H7 (cell line): Measurements from ENCODE around the gene ADA. TPM values are rescaled to one million over a fixed set of nuclear protein-coding genes. Genes with fewer than 3 reads are reported as not detected.
A peak's percentile ranks its signal among the peaks of the same experiment; 100 is the strongest.

Experiments used
- DNase-seq: peaks from one replicate; pipeline ENCODE4 v3.0.0; 2012
- H3K27me3 ChIP-seq: 2 replicates; pipeline ENCODE4 v1.6.0; 2011; ENCODE audit warnings: mild to moderate bottlenecking, low read length; ENCODE audit not compliant: control insufficient read depth, insufficient read depth
- H3K36me3 ChIP-seq: replicated peaks from 2 replicates; pipeline ENCODE4 v1.5.1; 2011; ENCODE audit warnings: low read length; ENCODE audit not compliant: control insufficient read depth, insufficient read depth
- H3K4me3 ChIP-seq: 2 replicates; pipeline ENCODE4 v1.5.1; 2011; ENCODE audit warnings: low read depth, mild to moderate bottlenecking, control low read depth, low read length, moderate library complexity; ENCODE audit not compliant: insufficient read depth
- total RNA-seq: library from RNA; depleted of rRNA; stranded (reverse); fragments of >200 nt; shearing (Covaris generic); gene quantifications from 2 replicates; pipeline ENCODE4 v1.2.3, GENCODE V29; 2014

Gene ADA
- total RNA-seq, 1 experiment from 2014 or later, result 14.9 TPM

DNA sequence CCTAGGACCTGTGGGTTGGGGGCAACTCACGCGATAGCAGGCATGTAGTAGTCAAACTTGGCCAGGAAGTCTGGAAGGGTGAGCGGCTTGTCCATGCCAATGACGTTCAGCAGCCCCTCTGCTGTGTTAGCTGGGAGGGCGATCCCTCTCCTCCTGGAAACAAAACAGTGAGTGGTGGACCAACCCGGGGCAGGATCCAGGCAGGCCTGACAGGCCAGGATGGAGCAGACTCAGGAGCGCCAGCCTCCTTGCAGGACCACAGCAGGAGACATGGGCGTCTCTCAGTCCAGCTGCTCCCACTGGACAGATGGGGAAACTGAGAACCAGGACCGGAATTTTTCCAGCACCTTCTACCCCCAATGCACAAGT, 22.5 kb downstream of the ADA start:
- Histone ChIP-seq H3K36me3 (no peaks in the 10 kb centered on the region; the same call in none of the 2 replicates), H3K4me3 (no peak overlapping the region), H3K27me3 (no peaks in the 10 kb centered on the region; the same call in 1 of the 2 replicates)
- no peak for DNase-seq

DNA sequence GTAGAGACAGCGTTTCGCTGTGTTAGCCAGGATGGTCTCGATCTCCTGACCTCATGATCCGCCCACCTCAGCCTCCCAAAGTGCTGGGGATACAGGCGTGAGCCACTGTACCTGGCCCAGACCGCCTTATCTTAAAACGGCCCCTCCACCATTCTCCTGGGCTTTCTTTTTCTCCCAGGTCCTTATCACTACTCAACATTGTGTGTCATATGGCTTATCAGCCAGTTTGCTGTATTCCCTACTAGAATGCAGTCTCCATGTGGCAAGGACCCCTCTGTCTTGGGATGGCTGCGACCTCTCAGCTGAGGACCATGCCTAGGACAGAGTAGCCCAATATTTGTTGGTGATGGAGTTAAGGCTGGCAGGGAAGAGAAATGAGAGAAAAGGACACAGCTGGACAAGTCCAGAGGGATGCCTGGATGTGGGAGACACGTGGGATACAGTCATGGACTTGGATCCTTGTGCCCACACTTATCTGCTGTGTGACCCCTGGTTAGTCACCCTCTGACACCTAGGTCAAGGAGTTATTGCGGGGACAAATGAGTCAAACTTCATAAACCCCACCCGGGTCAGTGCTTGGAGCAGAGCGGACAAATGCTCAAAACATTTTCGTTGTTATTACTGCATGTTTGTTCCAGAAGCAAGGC, 24.0 kb downstream of the ADA start:
- no peak for DNase-seq
- H3K36me3 ChIP-seq, result no peaks in the 10 kb centered on the region; the same call in none of the 2 replicates
- H3K27me3 ChIP-seq, result no peaks in the 10 kb centered on the region; the same call in 1 of the 2 replicates
- no peak overlapping the region for H3K4me3 ChIP-seq

- H3K4me3 ChIP-seq, result no peak overlapping the region
- H3K36me3 ChIP-seq, result no peaks in the 10 kb centered on the region; the same call in none of the 2 replicates
- no peak for DNase-seq
- H3K27me3 ChIP-seq, result peaks cover 2% of the 10 kb centered on the region; the same call in 1 of the 2 replicates
These were observed 25.2 kb downstream of the ADA start for GRCh38 chr20:44626278-44626677.

DNA sequence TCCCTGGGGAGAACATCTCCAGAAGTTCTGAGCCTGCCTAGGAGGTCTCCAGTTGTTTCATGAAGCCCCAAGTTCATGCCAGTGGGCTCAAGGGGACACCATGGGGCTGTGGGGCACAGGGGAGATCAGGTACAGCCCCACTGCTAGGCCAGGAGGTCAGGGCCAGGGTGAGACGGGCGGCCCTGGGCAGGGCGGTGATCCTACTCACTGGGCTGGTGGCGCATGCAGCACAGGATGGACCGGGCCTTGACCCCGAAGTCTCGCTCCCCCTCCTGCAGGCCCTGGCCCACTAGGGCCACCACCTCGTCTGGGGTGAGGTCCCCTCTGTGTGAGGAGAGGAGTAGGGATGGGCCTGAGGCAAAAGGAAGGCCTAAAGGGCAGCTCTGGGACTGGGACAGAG, 26.1 kb downstream of the ADA start:
- H3K36me3 ChIP-seq, result peaks cover 2% of the 10 kb centered on the region
- no peak for DNase-seq
- peaks cover 7% of the 10 kb centered on the region for H3K27me3 ChIP-seq
- no peak overlapping the region for H3K4me3 ChIP-seq

- DNase-seq, result no peak
- Histone ChIP-seq H3K36me3 (peaks cover 3% of the 10 kb centered on the region), H3K4me3 (no peak overlapping the region), H3K27me3 (peaks cover 10% of the 10 kb centered on the region)
These were observed 26.7 kb downstream of the ADA start for GRCh38 chr20:44624743-44625271.

DNA sequence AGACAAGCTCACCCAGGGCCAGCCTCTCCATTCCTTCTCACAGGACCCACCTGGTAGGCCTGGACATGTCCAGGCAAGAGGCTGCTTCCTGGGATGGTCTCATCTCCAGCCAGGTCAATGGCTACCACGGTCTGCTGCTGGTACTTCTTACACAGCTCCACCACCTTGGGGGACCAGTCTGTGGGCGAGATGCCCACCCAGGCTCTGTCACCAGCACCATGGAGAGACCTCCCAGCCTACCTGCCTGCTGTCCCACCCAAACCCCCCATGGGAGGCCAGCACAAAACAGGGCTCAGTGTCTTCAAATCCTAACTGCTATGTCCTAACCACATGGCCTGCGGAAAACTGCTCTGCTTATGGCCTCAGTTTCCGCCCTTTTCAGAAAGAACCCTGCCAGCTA, 27.3 kb downstream of the ADA start:
- no peak for DNase-seq
- peaks cover 14% of the 10 kb centered on the region for H3K27me3 ChIP-seq
- H3K36me3 ChIP-seq, result peaks cover 3% of the 10 kb centered on the region
- H3K4me3 ChIP-seq, result no peak overlapping the region

GRCh38 chr20:44622501-44623270, 28.8 kb downstream of the ADA start:
- DNase-seq, result no peak
- H3K4me3 ChIP-seq, result no peak overlapping the region
- H3K36me3 ChIP-seq, result peaks cover 3% of the 10 kb centered on the region
- H3K27me3 ChIP-seq, result peaks cover 19% of the 10 kb centered on the region

- no peak for DNase-seq
- H3K27me3 ChIP-seq, result peaks cover 23% of the 10 kb centered on the region
- no peak overlapping the region for H3K4me3 ChIP-seq
These were observed 29.6 kb downstream of the ADA start for GRCh38 chr20:44621939-44622338.

DNA sequence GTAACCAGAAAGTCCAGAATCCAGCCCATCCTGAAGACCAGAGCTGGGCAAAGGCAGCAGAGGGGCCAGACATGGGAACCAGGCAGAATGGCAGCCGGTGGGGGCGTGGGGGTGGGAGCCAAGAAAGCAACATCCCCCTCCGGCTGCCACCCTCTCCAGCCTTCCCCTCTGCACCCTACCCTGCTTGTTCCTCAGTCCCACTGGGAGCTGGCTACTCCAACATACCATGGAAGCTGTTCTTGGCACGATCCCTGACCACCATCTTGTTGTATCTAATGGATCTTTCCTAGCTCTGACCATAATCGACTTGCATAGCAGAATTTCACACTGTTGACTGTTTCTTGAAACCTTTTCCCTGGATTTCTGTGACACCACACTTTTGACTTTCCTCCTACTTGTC, 30.2 kb downstream of the ADA start:
- no peak for DNase-seq

More at GRCh38 chr20:44621939-44622338, 29.6 kb downstream of the ADA start:
- peaks cover 3% of the 10 kb centered on the region for H3K36me3 ChIP-seq

DNA sequence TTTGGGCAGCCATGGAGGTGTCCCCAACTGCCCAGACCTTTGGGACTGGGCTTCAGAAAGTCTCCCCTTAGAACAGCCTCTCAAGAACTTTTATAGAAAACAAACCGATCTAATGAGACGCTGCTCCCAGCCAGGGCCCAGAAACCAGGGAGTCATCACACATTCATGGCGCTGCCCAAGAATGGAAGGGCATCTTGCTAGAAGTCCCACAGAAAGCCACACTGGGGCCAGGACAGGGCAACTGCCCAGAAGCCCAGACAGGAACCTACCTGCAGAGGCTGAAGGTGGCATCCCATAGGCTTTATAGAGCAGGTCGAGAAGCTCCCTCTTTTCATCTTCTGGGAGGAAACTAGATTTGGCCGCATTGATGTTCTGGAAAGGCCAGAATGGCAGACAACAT, 31.5 kb downstream of the ADA start:
- Histone ChIP-seq H3K36me3 (peaks cover 3% of the 10 kb centered on the region), H3K27me3 (peaks cover 27% of the 10 kb centered on the region), H3K4me3 (no peak overlapping the region)
- DNase-seq, result no peak

More for the DNA sequence above, 30.2 kb downstream of the ADA start:
- peaks cover 3% of the 10 kb centered on the region for H3K36me3 ChIP-seq
- H3K27me3 ChIP-seq, result peaks cover 23% of the 10 kb centered on the region
- no peak overlapping the region for H3K4me3 ChIP-seq

- no peak overlapping the region for H3K4me3 ChIP-seq
- DNase-seq, result no peak
- H3K27me3 ChIP-seq, result peaks cover 27% of the 10 kb centered on the region
- H3K36me3 ChIP-seq, result peaks cover 3% of the 10 kb centered on the region
These were observed 32.2 kb downstream of the ADA start for GRCh38 chr20:44619294-44619693.

DNA sequence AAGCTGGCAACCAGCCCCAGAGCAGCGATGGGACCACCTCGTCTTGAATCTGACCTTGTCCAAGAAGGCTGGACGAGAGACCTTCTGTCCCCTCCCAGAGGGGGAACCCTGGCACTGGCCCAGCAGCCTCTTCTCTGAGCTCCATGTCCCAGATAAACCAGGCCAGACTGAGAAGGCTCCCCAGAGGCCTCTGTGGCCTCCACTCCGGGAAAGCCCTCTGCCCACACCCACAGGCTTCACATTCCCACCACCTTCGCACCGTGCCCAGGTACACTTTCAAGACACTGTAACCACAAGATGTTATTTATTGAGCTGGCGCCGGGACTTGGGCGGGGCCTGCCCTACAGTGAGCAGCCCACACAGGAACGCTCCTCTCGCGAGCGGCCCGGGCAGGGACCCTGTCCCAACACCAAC, 33.2 kb downstream of the ADA start:
- no peak for DNase-seq
- Histone ChIP-seq H3K27me3 (peaks cover 27% of the 10 kb centered on the region), H3K4me3 (no peak overlapping the region), H3K36me3 (peaks cover 3% of the 10 kb centered on the region)

GRCh38 chr20:44616604-44616964, 34.9 kb downstream of the ADA start:
- Histone ChIP-seq H3K36me3 (peaks cover 3% of the 10 kb centered on the region), H3K27me3 (peaks cover 24% of the 10 kb centered on the region), H3K4me3 (no peak overlapping the region)
- DNase-seq, result peak; percentile 85

DNA sequence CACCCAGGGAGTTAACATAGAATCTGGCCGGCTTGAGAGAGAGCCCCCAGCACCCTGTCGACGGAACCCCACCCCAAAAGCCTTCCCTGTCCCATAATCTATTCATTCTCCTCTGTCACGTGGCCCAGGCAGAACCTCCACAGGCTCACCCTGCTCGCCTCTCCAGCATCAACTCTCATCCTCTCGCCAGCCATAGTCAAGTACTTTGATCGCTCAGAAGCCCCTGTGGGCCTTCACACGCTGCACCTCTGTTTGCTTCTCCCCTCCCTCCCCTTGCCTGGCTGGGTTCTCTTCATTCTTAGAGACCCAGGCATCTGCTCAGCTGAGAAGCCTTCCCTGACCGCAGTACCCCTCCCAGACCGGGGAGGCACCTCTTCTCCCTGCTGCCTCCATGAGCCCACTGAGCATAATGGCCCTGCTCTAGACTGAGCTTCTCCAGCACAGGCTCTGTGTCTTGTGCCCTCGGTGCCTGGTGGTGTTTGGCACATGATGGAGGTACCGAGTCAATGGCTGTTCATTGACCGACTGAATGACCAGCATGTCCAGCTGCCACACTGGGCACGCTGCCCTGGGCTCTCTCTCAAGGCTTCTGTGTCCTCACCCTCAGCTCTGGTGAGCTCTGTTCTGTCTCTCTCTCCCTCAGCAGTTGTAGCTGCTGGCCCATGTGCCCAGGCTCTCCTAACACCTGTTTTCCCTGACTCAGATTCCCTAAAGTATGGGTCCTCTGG, 35.5 kb downstream of the ADA start:
- no peak for DNase-seq
- Histone ChIP-seq H3K27me3 (peaks cover 24% of the 10 kb centered on the region), H3K4me3 (no peak overlapping the region), H3K36me3 (peaks cover 3% of the 10 kb centered on the region)
